K562 (cell line): ENCODE data around the gene ATP5PB. TPM values are rescaled to one million over a fixed set of nuclear protein-coding genes. Genes with fewer than 3 reads are reported as not detected.

Source experiments
- ATAC-seq: fragments of 200-7000 bp; cut with Tn5 transposase; 3 replicates; pipeline ENCODE4 v1.9.1; 2020; ENCODE audit warnings: moderate library complexity
- BruUV-seq: library from RNA; stranded (reverse); fragments of 400-500 nt; replicated peaks from 2 replicates; lab custom pipeline; 2021; lab: Mats Ljungman, UMichigan
- CTCF ChIA-PET: fragments of 300-600 bp; formaldehyde crosslinking; extraction: SDS; loops from one replicate; lab custom pipeline; 2021; ENCODE audit warnings: low intra/inter-chr PET ratio; lab: Yijun Ruan, JAX
- POLR2A ChIA-PET: fragments of 300-600, 350-650 bp; sonication (Branson Sonifier 250); formaldehyde crosslinking; extraction: SDS; loops from one replicate; lab custom pipeline; 2021; ENCODE audit warnings: antibody characterized with exemption, inconsistent platforms; lab: Yijun Ruan, JAX
- DNase-seq, 4 experiments: peaks; one replicate each; pipeline versions ENCODE4 v3.0.0 to v3.0.0-alpha.2; 2011 to 2018; ENCODE audit warnings: low spot score in 3 of 4, mixed read lengths in 3 of 4; ENCODE audit errors: extremely low read depth in 1 of 4
- FAIRE-seq: peaks from 2 replicates; lab custom pipeline; 2011; peaks lifted over from hg19 to GRCh38; lab: Jason Lieb, UNC
- H2AFZ ChIP-seq: 2 replicates; pipeline ENCODE4 v1.6.0; 2011; ENCODE audit warnings: low read depth, low read length, control low read depth, inconsistent platforms
- H3K27ac ChIP-seq: fragments of 200-600 bp; 3 replicates; pipeline ENCODE4 v1.8.0; 2011; ENCODE audit warnings: low read depth, mild to moderate bottlenecking, control low read depth, inconsistent platforms, low read length, moderate library complexity, mixed read lengths; ENCODE audit errors: extremely low read depth
- H3K27me3 ChIP-seq, 2 experiments: fragments of 300-600 bp in 1 of 2; 2 replicates in 1 of 2; 3 replicates in 1 of 2; pipeline versions ENCODE4 v1.6.0 to v1.8.0; 2011; ENCODE audit warnings: inconsistent platforms in 2 of 2, low read length in 2 of 2, mild to moderate bottlenecking in 1 of 2, mixed read lengths in 1 of 2, moderate library complexity in 1 of 2; ENCODE audit not compliant: control insufficient read depth in 2 of 2, insufficient read depth in 2 of 2
- H3K36me3 ChIP-seq: fragments of 300-600 bp; 3 replicates; pipeline ENCODE4 v1.8.0; 2011; ENCODE audit warnings: mild to moderate bottlenecking, low read length, inconsistent platforms; ENCODE audit not compliant: control insufficient read depth, insufficient read depth
- H3K4me1 ChIP-seq, 2 experiments: fragments of 200-600 bp in 1 of 2; replicated peaks in 1 of 2; 2 replicates in 1 of 2; 3 replicates in 1 of 2; pipeline versions ENCODE4 v1.5.1 to v1.8.0; 2011; ENCODE audit warnings: inconsistent platforms in 2 of 2, low read length in 2 of 2, mild to moderate bottlenecking in 1 of 2, mixed read lengths in 1 of 2, moderate library complexity in 1 of 2; ENCODE audit not compliant: control insufficient read depth in 2 of 2, insufficient read depth in 2 of 2
- H3K4me2 ChIP-seq: 2 replicates; pipeline ENCODE4 v1.6.1; 2011; ENCODE audit warnings: low read length, control low read depth, inconsistent platforms, mixed read lengths; ENCODE audit not compliant: insufficient read depth
- H3K4me3 ChIP-seq: fragments of 200-600 bp; sonication (generic), shearing (Covaris generic); 2 replicates; pipeline ENCODE4 v1.5.1; 2016; ENCODE audit warnings: control low read depth, inconsistent platforms
- H3K79me2 ChIP-seq: fragments of 200-600 bp; 3 replicates; pipeline ENCODE4 v1.8.0; 2011; ENCODE audit warnings: low read length, inconsistent platforms; ENCODE audit not compliant: control insufficient read depth, insufficient read depth
- H3K9ac ChIP-seq, 2 experiments: 2 replicates each; pipeline versions ENCODE4 v1.6.0 to v1.6.1; 2011; ENCODE audit warnings: low read depth in 2 of 2, low read length in 2 of 2, control low read depth in 1 of 2, inconsistent platforms in 1 of 2, mild to moderate bottlenecking in 1 of 2, mixed read lengths in 1 of 2; ENCODE audit not compliant: insufficient read depth in 1 of 2
- H3K9me1 ChIP-seq: one replicate; pipeline ENCODE4 v1.6.0; 2011; ENCODE audit warnings: inconsistent platforms, mild to moderate bottlenecking, low read length, moderate library complexity; ENCODE audit not compliant: control insufficient read depth, insufficient read depth
- H3K9me3 ChIP-seq: replicated peaks from 2 replicates; pipeline ENCODE4 v1.5.1; 2011; ENCODE audit warnings: low read depth, low read length, inconsistent platforms; ENCODE audit not compliant: control insufficient read depth, insufficient read depth
- H4K20me1 ChIP-seq: replicated peaks from 2 replicates; pipeline ENCODE4 v1.6.1; 2011; ENCODE audit warnings: low read length, inconsistent platforms, mixed read lengths; ENCODE audit not compliant: control insufficient read depth, insufficient read depth
- HDAC6 ChIP-seq: IDR thresholded peaks from 2 replicates; pipeline ENCODE4 v1.6.1; 2012; ENCODE audit warnings: low read depth, mild to moderate bottlenecking, control low read depth, inconsistent platforms, low read length, moderate library complexity
- NFATC3 ChIP-seq: fragments of 450-650 bp; IDR thresholded peaks from 2 replicates; pipeline ENCODE4 v1.6.1; 2017; ENCODE audit warnings: mild to moderate bottlenecking
- ZNF717 ChIP-seq: fragments of 250-450 bp; sonication (Bioruptor Pico); IDR thresholded peaks from 2 replicates; pipeline ENCODE4 v1.5.0; 2021
- WGBS: fragments of 100-300 bp; shearing (Covaris generic); methylation state at CpG from one replicate; pipeline ENCODE4 v1.1.6; 2016; ENCODE audit warnings: low coverage, mixed read lengths; ENCODE audit not compliant: insufficient coverage; ENCODE audit errors: missing lambda C conversion rate; 5-methylcytosine and 5-hydroxymethylcytosine counted together
- in situ Hi-C: fragments of 300-500 bp; cut with MboI; formaldehyde crosslinking; loops from 4 replicates; pipeline ENCODE4 v1.15.0; 2018; ENCODE audit warnings: inconsistent platforms, mixed read lengths
- intact Hi-C: fragments of 100-400 bp; cut with micrococcal nuclease; formaldehyde crosslinking; loops from 2 replicates; pipeline ENCODE4 v1.14.2; 2022
- polyA plus RNA-seq, 8 experiments: library from polyadenylated mRNA; depleted of rRNA in 4 of 8; stranded (reverse) in 5 of 8; unstranded in 3 of 8; fragments of >200 nt; fragmentation: Nextera tagmentation in 2 of 8; fragmentation: Illumina TruSeq in 1 of 8; extraction: Ambion mirVana in 2 of 8; extraction: Trizol in 1 of 8; gene quantifications; 2 replicates each; pipeline versions ENCODE4 v1.2.1 to v1.2.3, GENCODE V29; 2011 to 2014; ENCODE audit warnings: inconsistent platforms in 1 of 8, missing spikeins in 1 of 8
- total RNA-seq, 7 experiments: library from RNA; depleted of rRNA in 6 of 7; stranded (reverse); fragments of >200 nt in 6 of 7; fragmentation: Illumina TruSeq in 2 of 7; extraction: Trizol in 2 of 7; gene quantifications; 2 replicates each; pipeline versions ENCODE4 v1.2.1 to v1.2.3, GENCODE V29; 2011 to 2021; ENCODE audit warnings: low replicate concordance in 1 of 7
- TF ChIP-seq, protein P1 (sequence below): sonication (generic); formaldehyde crosslinking; IDR thresholded peaks from 2 replicates; pipeline ENCODE4 v1.8.1; 2023; ENCODE audit warnings: missing genetic modification reagents, mild to moderate bottlenecking, borderline replicate concordance
- TF ChIP-seq, protein P2 (sequence below): fragments of 450-650 bp; formaldehyde crosslinking; IDR thresholded peaks from 2 replicates; pipeline ENCODE4 v1.4.0; 2020; ENCODE audit warnings: mild to moderate bottlenecking
- TF ChIP-seq, protein P3 (sequence below): sonication (generic); IDR thresholded peaks from 2 replicates; pipeline ENCODE4 v1.6.1; 2016

ATP5PB gene
- total and polyA plus RNA-seq, 9 of the 15 experiments (the other 6 are each of a cell fraction or from before 2014, with no cell fraction given), result 651 to 2,735 (median 1,061) TPM

DNA sequence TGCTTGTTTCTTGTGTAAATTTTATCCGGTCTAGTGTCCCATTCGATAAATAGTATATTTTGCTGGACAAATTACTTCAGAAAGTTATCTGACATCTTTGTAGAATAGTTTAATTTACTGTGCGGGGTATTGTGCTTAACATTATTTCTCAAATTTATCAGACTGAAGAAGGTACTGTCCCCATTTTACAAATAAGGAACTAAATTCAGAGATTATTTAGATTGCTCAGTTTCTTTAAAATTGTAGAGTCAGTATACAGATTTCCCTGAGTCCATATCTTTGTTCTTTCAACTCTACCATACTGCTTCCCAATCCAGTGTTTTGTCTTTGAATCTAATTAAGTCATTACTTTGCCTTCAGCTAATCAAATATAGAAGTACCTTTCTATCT lies 6.4 kb downstream of the ATP5PB start:
- TF ChIP-seq, protein P1, sequence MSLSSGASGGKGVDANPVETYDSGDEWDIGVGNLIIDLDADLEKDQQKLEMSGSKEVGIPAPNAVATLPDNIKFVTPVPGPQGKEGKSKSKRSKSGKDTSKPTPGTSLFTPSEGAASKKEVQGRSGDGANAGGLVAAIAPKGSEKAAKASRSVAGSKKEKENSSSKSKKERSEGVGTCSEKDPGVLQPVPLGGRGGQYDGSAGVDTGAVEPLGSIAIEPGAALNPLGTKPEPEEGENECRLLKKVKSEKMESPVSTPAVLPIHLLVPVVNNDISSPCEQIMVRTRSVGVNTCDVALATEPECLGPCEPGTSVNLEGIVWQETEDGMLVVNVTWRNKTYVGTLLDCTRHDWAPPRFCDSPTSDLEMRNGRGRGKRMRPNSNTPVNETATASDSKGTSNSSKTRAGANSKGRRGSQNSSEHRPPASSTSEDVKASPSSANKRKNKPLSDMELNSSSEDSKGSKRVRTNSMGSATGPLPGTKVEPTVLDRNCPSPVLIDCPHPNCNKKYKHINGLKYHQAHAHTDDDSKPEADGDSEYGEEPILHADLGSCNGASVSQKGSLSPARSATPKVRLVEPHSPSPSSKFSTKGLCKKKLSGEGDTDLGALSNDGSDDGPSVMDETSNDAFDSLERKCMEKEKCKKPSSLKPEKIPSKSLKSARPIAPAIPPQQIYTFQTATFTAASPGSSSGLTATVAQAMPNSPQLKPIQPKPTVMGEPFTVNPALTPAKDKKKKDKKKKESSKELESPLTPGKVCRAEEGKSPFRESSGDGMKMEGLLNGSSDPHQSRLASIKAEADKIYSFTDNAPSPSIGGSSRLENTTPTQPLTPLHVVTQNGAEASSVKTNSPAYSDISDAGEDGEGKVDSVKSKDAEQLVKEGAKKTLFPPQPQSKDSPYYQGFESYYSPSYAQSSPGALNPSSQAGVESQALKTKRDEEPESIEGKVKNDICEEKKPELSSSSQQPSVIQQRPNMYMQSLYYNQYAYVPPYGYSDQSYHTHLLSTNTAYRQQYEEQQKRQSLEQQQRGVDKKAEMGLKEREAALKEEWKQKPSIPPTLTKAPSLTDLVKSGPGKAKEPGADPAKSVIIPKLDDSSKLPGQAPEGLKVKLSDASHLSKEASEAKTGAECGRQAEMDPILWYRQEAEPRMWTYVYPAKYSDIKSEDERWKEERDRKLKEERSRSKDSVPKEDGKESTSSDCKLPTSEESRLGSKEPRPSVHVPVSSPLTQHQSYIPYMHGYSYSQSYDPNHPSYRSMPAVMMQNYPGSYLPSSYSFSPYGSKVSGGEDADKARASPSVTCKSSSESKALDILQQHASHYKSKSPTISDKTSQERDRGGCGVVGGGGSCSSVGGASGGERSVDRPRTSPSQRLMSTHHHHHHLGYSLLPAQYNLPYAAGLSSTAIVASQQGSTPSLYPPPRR (CRISPR knock-in tag), result no peak
- TF ChIP-seq, protein P2, sequence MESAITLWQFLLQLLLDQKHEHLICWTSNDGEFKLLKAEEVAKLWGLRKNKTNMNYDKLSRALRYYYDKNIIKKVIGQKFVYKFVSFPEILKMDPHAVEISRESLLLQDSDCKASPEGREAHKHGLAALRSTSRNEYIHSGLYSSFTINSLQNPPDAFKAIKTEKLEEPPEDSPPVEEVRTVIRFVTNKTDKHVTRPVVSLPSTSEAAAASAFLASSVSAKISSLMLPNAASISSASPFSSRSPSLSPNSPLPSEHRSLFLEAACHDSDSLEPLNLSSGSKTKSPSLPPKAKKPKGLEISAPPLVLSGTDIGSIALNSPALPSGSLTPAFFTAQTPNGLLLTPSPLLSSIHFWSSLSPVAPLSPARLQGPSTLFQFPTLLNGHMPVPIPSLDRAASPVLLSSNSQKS (CRISPR knock-in tag), result no peak
- TF ChIP-seq, protein P3, sequence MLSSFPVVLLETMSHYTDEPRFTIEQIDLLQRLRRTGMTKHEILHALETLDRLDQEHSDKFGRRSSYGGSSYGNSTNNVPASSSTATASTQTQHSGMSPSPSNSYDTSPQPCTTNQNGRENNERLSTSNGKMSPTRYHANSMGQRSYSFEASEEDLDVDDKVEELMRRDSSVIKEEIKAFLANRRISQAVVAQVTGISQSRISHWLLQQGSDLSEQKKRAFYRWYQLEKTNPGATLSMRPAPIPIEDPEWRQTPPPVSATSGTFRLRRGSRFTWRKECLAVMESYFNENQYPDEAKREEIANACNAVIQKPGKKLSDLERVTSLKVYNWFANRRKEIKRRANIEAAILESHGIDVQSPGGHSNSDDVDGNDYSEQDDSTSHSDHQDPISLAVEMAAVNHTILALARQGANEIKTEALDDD, result no peak
- TF ChIP-seq ZNF717 (CRISPR knock-in tag) (no peak), NFATC3 (no peak), HDAC6 (no peak)
- Histone ChIP-seq H3K4me3 (no peak overlapping the region), H3K27me3 (no peaks in the 10 kb centered on the region), H3K9me1 (no peaks in the 10 kb centered on the region), H3K27ac (no peak overlapping the region), H3K9ac (no peak overlapping the region), H3K36me3 (peaks cover 98% of the 10 kb centered on the region), H4K20me1 (no peaks in the 10 kb centered on the region), H3K9me3 (no peaks in the 10 kb centered on the region), H2AFZ (no peak overlapping the region), H3K4me1 (peaks cover 4 to 8% of the 10 kb centered on the region in 2 experiments; a peak in 4 of 5 replicates), H3K4me2 (no peak overlapping the region), H3K79me2 (peaks cover 67% of the 10 kb centered on the region)
- ChIA-PET POLR2A (no interaction called here), CTCF (interaction anchor here (0.6 kb wide), 1 partner anchor 308 kb away, joined by 3 read pairs; no protein-coding TSS in a partner anchor)
- intact Hi-C loops (no loop called here), in situ Hi-C loops (no loop called here)
- no TSS peak for BruUV-seq
- DNase-seq (no peak), FAIRE-seq (no peak), ATAC-seq (no peak)
- 98% methylated on average over 3 of the region's 3 CpGs for WGBS
